ENCODE measurements around the gene BAD. TPM values are rescaled to one million over a fixed set of nuclear protein-coding genes. Genes with fewer than 3 reads are reported as not detected.
A peak's percentile ranks its signal among the peaks of the same experiment; 100 is the strongest.

The BAD gene
- total RNA-seq, 1 donor from 2014 or later: 19.0 TPM

DNA sequence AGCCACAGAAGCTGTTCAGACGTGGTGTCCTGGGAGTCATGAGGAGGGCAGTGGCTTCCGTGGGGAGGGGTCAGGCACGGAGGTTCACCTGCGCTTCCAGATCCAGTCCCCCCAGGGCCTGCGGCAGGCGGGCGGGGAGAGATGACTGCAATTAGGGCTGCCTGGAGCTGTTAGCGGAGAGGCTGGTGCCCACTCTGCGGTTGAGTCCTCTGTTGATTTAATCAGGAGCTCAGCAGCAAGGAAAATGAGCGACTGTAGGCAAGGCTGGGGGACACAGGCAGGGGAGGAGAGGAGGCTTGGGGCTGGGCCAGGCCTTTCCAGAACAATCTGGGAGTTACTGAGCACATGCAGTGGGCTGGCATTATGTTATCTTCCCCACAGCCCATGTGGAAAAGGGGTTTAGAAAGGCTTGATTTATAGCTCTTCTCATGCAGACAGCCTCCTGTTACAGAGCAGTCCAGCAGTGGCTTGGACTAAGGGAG is 20.1 kb downstream of the BAD start:
- no peaks in the 10 kb centered on the region for H3K9me3 Mint-ChIP-seq
- H3K36me3 ChIP-seq: no peaks in the 10 kb centered on the region

DNA sequence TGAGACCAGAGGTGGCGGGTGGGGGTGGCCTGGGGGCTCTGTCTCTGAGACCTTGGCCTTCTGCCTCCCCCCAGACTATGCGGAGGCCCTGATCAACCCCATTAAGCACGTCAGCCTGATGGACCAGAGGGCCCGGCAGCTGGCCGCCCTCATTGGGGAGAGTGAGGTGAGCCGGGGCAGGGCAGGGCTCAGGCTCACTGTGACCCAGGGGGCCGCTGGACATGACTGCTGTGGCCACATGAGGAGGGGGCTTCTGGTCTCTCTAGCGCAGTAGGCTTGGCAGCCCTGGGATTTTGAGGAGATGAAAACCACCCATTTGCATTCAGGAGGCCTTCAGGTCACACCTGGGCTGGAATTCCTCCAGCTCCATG is 20.5 kb downstream of the BAD start:
- no peaks in the 10 kb centered on the region for H3K79me2 ChIP-seq (ENCODE audit: low read depth)
- H3K27me3 ChIP-seq: no peaks in the 10 kb centered on the region
- peaks cover 12% of the 10 kb centered on the region for H3F3A ChIP-seq (ENCODE audit: low read depth)
- Mint-ChIP-seq H3K9me3 (no peaks in the 10 kb centered on the region), H3K4me3 (no peak overlapping the region), H3K27me3 (ENCODE audit: insufficient read depth, low read depth) (peaks cover 12% of the 10 kb centered on the region), H3K36me3 (peaks cover 18% of the 10 kb centered on the region), H3K4me1 (peaks cover 15% of the 10 kb centered on the region), H3K27ac (no peak overlapping the region)
- H3K4me2 ChIP-seq: no peak overlapping the region
- no peak overlapping the region for H2AFZ ChIP-seq (replicated peaks)
- H3K36me3 ChIP-seq: no peaks in the 10 kb centered on the region
- H3K4me1 ChIP-seq: peaks cover 5% of the 10 kb centered on the region
- TF ChIP-seq EZH2phosphoT487 (IDR thresholded peaks at IDR 0.05) (no peak), EZH2 (IDR thresholded peaks at IDR 0.05) (no peak)
- TF ChIP-seq, protein P1, sequence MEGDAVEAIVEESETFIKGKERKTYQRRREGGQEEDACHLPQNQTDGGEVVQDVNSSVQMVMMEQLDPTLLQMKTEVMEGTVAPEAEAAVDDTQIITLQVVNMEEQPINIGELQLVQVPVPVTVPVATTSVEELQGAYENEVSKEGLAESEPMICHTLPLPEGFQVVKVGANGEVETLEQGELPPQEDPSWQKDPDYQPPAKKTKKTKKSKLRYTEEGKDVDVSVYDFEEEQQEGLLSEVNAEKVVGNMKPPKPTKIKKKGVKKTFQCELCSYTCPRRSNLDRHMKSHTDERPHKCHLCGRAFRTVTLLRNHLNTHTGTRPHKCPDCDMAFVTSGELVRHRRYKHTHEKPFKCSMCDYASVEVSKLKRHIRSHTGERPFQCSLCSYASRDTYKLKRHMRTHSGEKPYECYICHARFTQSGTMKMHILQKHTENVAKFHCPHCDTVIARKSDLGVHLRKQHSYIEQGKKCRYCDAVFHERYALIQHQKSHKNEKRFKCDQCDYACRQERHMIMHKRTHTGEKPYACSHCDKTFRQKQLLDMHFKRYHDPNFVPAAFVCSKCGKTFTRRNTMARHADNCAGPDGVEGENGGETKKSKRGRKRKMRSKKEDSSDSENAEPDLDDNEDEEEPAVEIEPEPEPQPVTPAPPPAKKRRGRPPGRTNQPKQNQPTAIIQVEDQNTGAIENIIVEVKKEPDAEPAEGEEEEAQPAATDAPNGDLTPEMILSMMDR (IDR thresholded peaks at IDR 0.05): no peak
- no peak overlapping the region for H3K4me3 ChIP-seq
- no peak for DNase-seq (ENCODE audit: low spot score)
- H3K9me3 ChIP-seq (ENCODE audit: low read depth): no peaks in the 10 kb centered on the region
- no peak overlapping the region for H3K9ac ChIP-seq
- H4K20me1 ChIP-seq (ENCODE audit: low read depth): peaks cover 4% of the 10 kb centered on the region
- no peak overlapping the region for H3K27ac ChIP-seq

More for the DNA sequence above, 20.1 kb downstream of the BAD start:
- Histone ChIP-seq H3K27ac (no peak overlapping the region), H4K20me1 (ENCODE audit: low read depth) (peaks cover 4% of the 10 kb centered on the region), H3K9ac (no peak overlapping the region), H3F3A (ENCODE audit: low read depth) (peaks cover 17% of the 10 kb centered on the region), H3K9me3 (ENCODE audit: low read depth) (no peaks in the 10 kb centered on the region), H3K4me2 (no peak overlapping the region), H3K79me2 (ENCODE audit: low read depth) (no peaks in the 10 kb centered on the region), H3K4me3 (no peak overlapping the region), H2AFZ (replicated peaks) (no peak overlapping the region), H3K4me1 (peaks cover 7% of the 10 kb centered on the region), H3K27me3 (no peaks in the 10 kb centered on the region)
- H3K27me3 Mint-ChIP-seq (ENCODE audit: insufficient read depth, low read depth): peaks cover 13% of the 10 kb centered on the region
- H3K4me1 Mint-ChIP-seq: peaks cover 17% of the 10 kb centered on the region
- no peak for DNase-seq (ENCODE audit: low spot score)
- H3K36me3 Mint-ChIP-seq: peaks cover 16% of the 10 kb centered on the region
- TF ChIP-seq EZH2 (IDR thresholded peaks at IDR 0.05): no peak
- TF ChIP-seq, protein P1 (IDR thresholded peaks at IDR 0.05): no peak
- TF ChIP-seq EZH2phosphoT487 (IDR thresholded peaks at IDR 0.05): no peak
- H3K27ac Mint-ChIP-seq: no peak overlapping the region
- no peak overlapping the region for H3K4me3 Mint-ChIP-seq

DNA sequence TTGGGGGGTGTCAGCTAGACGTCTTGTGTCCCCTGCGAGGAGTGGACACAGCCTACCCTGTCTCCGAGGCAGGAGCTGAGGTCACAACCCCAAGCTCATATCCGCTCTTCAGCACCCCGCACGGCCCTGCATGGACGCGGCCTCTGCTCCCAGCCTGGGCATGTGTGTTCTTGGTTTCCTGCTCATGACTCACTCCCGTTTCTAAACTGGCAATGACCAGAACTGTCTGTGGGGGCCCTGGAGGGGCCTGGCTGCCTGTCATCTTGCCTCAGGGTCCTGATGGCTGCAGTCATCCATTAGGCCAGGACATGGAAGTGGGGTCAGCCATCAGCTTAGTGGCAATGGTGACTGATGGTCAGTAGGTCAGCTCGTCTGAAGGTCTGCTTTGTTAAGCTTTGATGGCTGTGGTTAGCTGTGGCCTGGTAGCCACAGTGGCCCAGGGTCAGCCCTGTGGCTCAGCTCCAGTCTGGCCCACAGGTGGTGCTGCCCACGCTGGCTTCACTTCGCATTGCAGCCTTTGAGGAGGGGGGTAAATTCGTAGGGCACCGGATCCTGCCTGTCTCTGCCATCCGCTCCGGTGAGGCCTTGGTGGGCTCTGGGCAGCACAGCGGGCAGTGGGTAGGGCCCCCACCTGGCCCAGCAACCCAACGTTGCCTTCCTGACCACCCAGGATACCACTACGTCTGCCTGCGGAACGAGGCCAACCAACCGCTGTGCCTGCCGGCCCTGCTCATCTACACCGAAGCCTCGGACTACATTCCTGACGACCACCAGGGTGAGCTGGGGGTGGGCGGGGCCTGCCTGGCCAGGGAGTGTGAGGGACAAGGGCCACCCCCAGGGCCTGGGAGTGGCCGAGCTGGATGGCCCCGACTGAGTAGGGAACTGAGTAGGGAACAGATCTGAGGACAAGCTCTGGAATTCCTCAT is 21.2 kb downstream of the BAD start:
- H3K36me3 Mint-ChIP-seq: peaks cover 18% of the 10 kb centered on the region
- Histone ChIP-seq H3K9me3 (ENCODE audit: low read depth) (no peaks in the 10 kb centered on the region), H3K4me3 (no peak overlapping the region), H4K20me1 (ENCODE audit: low read depth) (no peaks in the 10 kb centered on the region), H3K27me3 (no peaks in the 10 kb centered on the region), H2AFZ (replicated peaks) (no peak overlapping the region), H3K4me1 (no peaks in the 10 kb centered on the region), H3K36me3 (no peaks in the 10 kb centered on the region), H3K79me2 (ENCODE audit: low read depth) (no peaks in the 10 kb centered on the region), H3K4me2 (no peak overlapping the region), H3K9ac (peak overlapping the region; percentile 38), H3F3A (ENCODE audit: low read depth) (peaks cover 6% of the 10 kb centered on the region), H3K27ac (no peak overlapping the region)
- TF ChIP-seq, protein P1 (IDR thresholded peaks at IDR 0.05): peak; percentile 13
- TF ChIP-seq EZH2 (IDR thresholded peaks at IDR 0.05) (no peak), EZH2phosphoT487 (IDR thresholded peaks at IDR 0.05) (no peak)
- peak; percentile 61 for DNase-seq (ENCODE audit: low spot score)
- H3K27me3 Mint-ChIP-seq (ENCODE audit: insufficient read depth, low read depth): peaks cover 9% of the 10 kb centered on the region
- H3K27ac Mint-ChIP-seq: peak overlapping the region; percentile 69
- no peaks in the 10 kb centered on the region for H3K9me3 Mint-ChIP-seq
- peaks cover 11% of the 10 kb centered on the region for H3K4me1 Mint-ChIP-seq
- peak overlapping the region; percentile 67 for H3K4me3 Mint-ChIP-seq
